GM21786 (cell line): Measurements from ENCODE around the gene ABCB4.

Source experiments
- ATAC-seq: cut with Tn5 transposase; IDR thresholded peaks from one replicate; pipeline ENCODE4 v1.9.1; 2021; ENCODE audit not compliant: unreplicated experiment

Gene ABCB4

DNA sequence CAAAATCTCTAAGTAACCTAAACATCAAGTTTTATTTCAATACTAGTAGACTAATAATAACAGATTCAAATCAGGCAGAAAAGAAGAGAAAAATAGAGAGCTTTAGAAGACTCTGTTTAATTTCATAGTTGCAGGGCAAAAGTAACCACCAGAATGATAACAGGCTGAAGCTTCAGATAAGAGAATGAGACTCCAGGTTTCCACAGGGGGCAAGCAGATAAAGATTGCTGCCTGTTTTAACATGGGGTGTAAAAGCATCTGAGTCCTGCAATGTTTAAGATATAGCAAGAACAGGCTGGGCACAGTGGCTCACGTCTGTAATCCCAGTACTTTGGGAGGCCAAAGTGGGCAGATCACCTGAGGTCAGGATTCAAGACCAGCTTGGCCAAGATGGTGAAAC is 119.0 kb downstream of the ABCB4 start:
- no peak for ATAC-seq

GRCh38 chr7:87354749-87355148 is 120.7 kb downstream of the ABCB4 start:
- ATAC-seq = no peak
